GM12891 (cell line): ENCODE results near the gene FALEC.
A peak's percentile ranks its signal among the peaks of the same experiment; 100 is the strongest.

Source experiments
- DNase-seq: peaks from one replicate; pipeline ENCODE4 v3.0.0; 2011; ENCODE audit warnings: low spot score; ENCODE audit not compliant: insufficient read length
- FAIRE-seq: peaks from 2 replicates; lab custom pipeline; 2011; peaks lifted over from hg19 to GRCh38; lab: Jason Lieb, UNC
- PAX5 ChIP-seq: IDR thresholded peaks from 2 replicates; pipeline ENCODE4 v1.6.1; 2011; ENCODE audit warnings: low read length, moderate library complexity, mild to moderate bottlenecking; ENCODE audit not compliant: insufficient read depth, severe bottlenecking
- POLR2A ChIP-seq: IDR thresholded peaks from 2 replicates; pipeline ENCODE4 v1.6.1; 2011; ENCODE audit warnings: low read depth, low read length, control low read depth
- POLR2AphosphoS5 ChIP-seq: IDR thresholded peaks from 2 replicates; pipeline ENCODE4 v1.6.1; 2011; ENCODE audit warnings: low read depth, low read length, control low read depth
- POU2F2 ChIP-seq: IDR thresholded peaks from 2 replicates; pipeline ENCODE4 v1.6.1; 2011; ENCODE audit warnings: low read depth, mild to moderate bottlenecking, control low read depth, low read length, moderate library complexity
- SPI1 ChIP-seq: IDR thresholded peaks from 2 replicates; pipeline ENCODE4 v1.6.1; 2011; ENCODE audit warnings: low read depth, low read length, control low read depth
- TAF1 ChIP-seq: IDR thresholded peaks from 2 replicates; pipeline ENCODE4 v1.6.1; 2011; ENCODE audit warnings: low read depth, low read length, control low read depth

FALEC gene

GRCh38 chr1:150479927-150480352, 35.6 kb upstream of the FALEC start:
- DNase-seq: no peak
- no peak for TF ChIP-seq POU2F2
- FAIRE-seq: no peak

GRCh38 chr1:150484431-150484830, 31.1 kb upstream of the FALEC start:
- FAIRE-seq: no peak
- no peak for TF ChIP-seq PAX5
- no peak for TF ChIP-seq POU2F2
- TF ChIP-seq POLR2A: no peak
- no peak for TF ChIP-seq SPI1
- no peak for TF ChIP-seq TAF1
- no peak for TF ChIP-seq POLR2AphosphoS5
- no peak for DNase-seq

GRCh38 chr1:150484861-150485260, 30.7 kb upstream of the FALEC start:
- FAIRE-seq (no peak), DNase-seq (no peak)
- no peak for TF ChIP-seq SPI1
- TF ChIP-seq TAF1: no peak
- TF ChIP-seq POLR2AphosphoS5: no peak

- FAIRE-seq: peak; percentile 97
- TF ChIP-seq SPI1: no peak; the same call in 1 of the 2 replicates
- TF ChIP-seq TAF1: peak; percentile 96
- TF ChIP-seq PAX5: no peak
- peak; percentile 92 for TF ChIP-seq POU2F2
- TF ChIP-seq POLR2AphosphoS5: peak; percentile 96
- peak; percentile 96 for TF ChIP-seq POLR2A
- DNase-seq: peak; percentile 76
Measured at GRCh38 chr1:150486966-150487762, 28.4 kb upstream of the FALEC start, which contains the start of gene TARS2. Gene TARS2 (plus strand): TSS chr1:150487419. CDS start chr1:150487451, 32 bp downstream.

- DNase-seq (no peak), FAIRE-seq (no peak)
- TF ChIP-seq PAX5 (no peak), POU2F2 (no peak), POLR2AphosphoS5 (no peak), SPI1 (no peak), POLR2A (no peak), TAF1 (no peak)
Measured at GRCh38 chr1:150487763-150488115, 27.8 kb upstream of the FALEC start.

GRCh38 chr1:150493175-150493574, 22.4 kb upstream of the FALEC start:
- no peak for TF ChIP-seq PAX5
- TF ChIP-seq POLR2A: no peak
- no peak for TF ChIP-seq POLR2AphosphoS5
- no peak for TF ChIP-seq TAF1
- TF ChIP-seq POU2F2: no peak
- no peak for TF ChIP-seq SPI1
- FAIRE-seq (no peak), DNase-seq (no peak)

- no peak for DNase-seq
- TF ChIP-seq POU2F2 (no peak), TAF1 (no peak), POLR2AphosphoS5 (no peak), POLR2A (no peak), PAX5 (no peak), SPI1 (no peak)
- no peak for FAIRE-seq
Measured at GRCh38 chr1:150498342-150498741, 17.2 kb upstream of the FALEC start.

GRCh38 chr1:150505431-150505830, 10.1 kb upstream of the FALEC start:
- DNase-seq (no peak), FAIRE-seq (no peak)
- TF ChIP-seq POLR2A (no peak), SPI1 (no peak), POU2F2 (no peak), POLR2AphosphoS5 (no peak), PAX5 (no peak), TAF1 (no peak)

GRCh38 chr1:150507912-150508864, 7.4 kb upstream of the FALEC start, which contains the start of gene ECM1:
Gene ECM1 (plus strand): TSS chr1:150508109. CDS start chr1:150508210, 101 bp downstream.
- DNase-seq (no peak), FAIRE-seq (no peak)
- no peak for TF ChIP-seq POLR2A
- TF ChIP-seq TAF1: no peak
- no peak for TF ChIP-seq POU2F2
- TF ChIP-seq POLR2AphosphoS5: no peak
- no peak for TF ChIP-seq SPI1
- TF ChIP-seq PAX5: no peak

GRCh38 chr1:150508982-150509381, 6.6 kb upstream of the FALEC start:
- DNase-seq: no peak
- no peak for FAIRE-seq
- TF ChIP-seq POLR2AphosphoS5 (no peak), TAF1 (no peak), SPI1 (no peak), POU2F2 (no peak), POLR2A (no peak), PAX5 (no peak)
